HCT116 (cell line): ENCODE results near the gene DDX53. TPM values are rescaled to one million over a fixed set of nuclear protein-coding genes. Genes with fewer than 3 reads are reported as not detected.

ENCODE experiments used
- ATAC-seq: fragments of 200-7000 bp; cut with Tn5 transposase; 2 replicates; pipeline ENCODE4 v1.9.1; 2020; ENCODE audit warnings: mild to moderate bottlenecking, moderate library complexity
- Bru-seq: library from RNA; stranded (reverse); fragments of 400-500 nt; gene quantifications from one replicate; lab custom pipeline; 2021; lab: Mats Ljungman, UMichigan
- BruChase-seq, 2 experiments: library from RNA; stranded (reverse); fragments of 400-500 nt; gene quantifications; one replicate each; lab custom pipeline; 2021; lab: Mats Ljungman, UMichigan
- BruUV-seq: library from RNA; stranded (reverse); fragments of 400-500 nt; replicated peaks from 2 replicates; lab custom pipeline; 2021; lab: Mats Ljungman, UMichigan
- CTCF ChIA-PET: fragments of 300-600 bp; sonication (Branson Sonifier 250); formaldehyde crosslinking; loops from one replicate; lab custom pipeline; 2021; ENCODE audit warnings: antibody characterized with exemption; lab: Charles Lee
- POLR2A ChIA-PET: fragments of 300-600, 350-600 bp; sonication (Branson Sonifier 250); formaldehyde crosslinking; loops from one replicate; lab custom pipeline; 2021; ENCODE audit warnings: antibody characterized with exemption; lab: Charles Lee
- RAD21 ChIA-PET, 2 experiments: fragments of 300-600 bp; sonication (Branson Sonifier 250); formaldehyde crosslinking; loops; one replicate each; lab custom pipeline; 2023; ENCODE audit warnings: low total read pairs in 2 of 2; ENCODE audit not compliant: uncharacterized antibody in 2 of 2, unreplicated experiment in 2 of 2, low non-redundant PET in 1 of 2; lab: Charles Lee
- DNase-seq: peaks from one replicate; pipeline ENCODE4 v3.0.0-alpha.2; 2010; ENCODE audit warnings: low read depth, low spot score
- H2AFZ ChIP-seq: fragments of 200-600 bp; shearing (Covaris generic), sonication (generic); 2 replicates; pipeline ENCODE4 v1.6.1; 2017; ENCODE audit warnings: low read depth, mixed run types, mixed read lengths, antibody characterized with exemption, low read length; ENCODE audit not compliant: poor library complexity, severe bottlenecking
- H3K27ac ChIP-seq: 2 replicates; pipeline ENCODE4 v1.5.1; 2012; ENCODE audit warnings: low read depth, low read length
- H3K27me3 ChIP-seq: fragments of 200-600 bp; sonication (generic); 2 replicates; pipeline ENCODE4 v1.6.1; 2016; ENCODE audit warnings: mixed run types, low read length, mixed read lengths; ENCODE audit not compliant: insufficient read depth
- H3K36me3 ChIP-seq, 2 experiments: fragments of 200-500 bp in 1 of 2; fragments of 200-600 bp in 1 of 2; sonication (Bioruptor generic) in 1 of 2; sonication (generic) in 1 of 2; 2 replicates each; pipeline versions ENCODE4 v1.5.1 to v1.6.1; 2014 to 2016; ENCODE audit warnings: low read length in 2 of 2, inconsistent platforms in 1 of 2, mixed read lengths in 1 of 2, mixed run types in 1 of 2; ENCODE audit not compliant: insufficient read depth in 2 of 2, control insufficient read depth in 1 of 2
- H3K4me1 ChIP-seq, 2 experiments: fragments of 200-600 bp in 1 of 2; sonication (generic) in 1 of 2; 2 replicates each; pipeline versions ENCODE4 v1.5.1 to v1.6.1; 2012 to 2017; ENCODE audit warnings: low read length in 2 of 2, inconsistent platforms in 1 of 2, mild to moderate bottlenecking in 1 of 2, mixed read lengths in 1 of 2, mixed run types in 1 of 2, moderate library complexity in 1 of 2; ENCODE audit not compliant: insufficient read depth in 2 of 2, control insufficient read depth in 1 of 2
- H3K4me2 ChIP-seq: fragments of 200-600 bp; sonication (generic); 2 replicates; pipeline ENCODE4 v1.6.1; 2017; ENCODE audit warnings: mixed run types, low read length, mixed read lengths
- H3K4me3 ChIP-seq, 2 experiments: fragments of 200-600 bp in 1 of 2; sonication (generic) in 1 of 2; replicated peaks in 1 of 2; 2 replicates each; pipeline ENCODE4 v1.5.1; 2011 to 2016; ENCODE audit warnings: low read length in 2 of 2, control low read depth in 1 of 2, low read depth in 1 of 2, mild to moderate bottlenecking in 1 of 2, mixed read lengths in 1 of 2, mixed run types in 1 of 2
- H3K79me2 ChIP-seq: fragments of 200-600 bp; sonication (generic); 2 replicates; pipeline ENCODE4 v1.6.1; 2017; ENCODE audit warnings: mild to moderate bottlenecking, mixed run types, low read length, moderate library complexity, mixed read lengths; ENCODE audit not compliant: insufficient read depth
- H3K9ac ChIP-seq: fragments of 200-600 bp; sonication (generic); 2 replicates; pipeline ENCODE4 v1.6.1; 2016; ENCODE audit warnings: low read length, mixed read lengths
- H3K9me2 ChIP-seq: fragments of 200-600 bp; sonication (generic), shearing (Covaris generic); 2 replicates; pipeline ENCODE4 v1.6.1; 2017; ENCODE audit warnings: mixed run types, mild to moderate bottlenecking, moderate library complexity; ENCODE audit not compliant: insufficient read depth
- H3K9me3 ChIP-seq, 2 experiments: fragments of 200-500 bp in 1 of 2; fragments of 200-600 bp in 1 of 2; sonication (Bioruptor generic) in 1 of 2; sonication (generic) in 1 of 2; 2 replicates each; pipeline ENCODE4 v1.6.1; 2014 to 2017; ENCODE audit warnings: low read length in 2 of 2, mixed read lengths in 2 of 2, inconsistent platforms in 1 of 2, low read depth in 1 of 2, mild to moderate bottlenecking in 1 of 2, mixed run types in 1 of 2, moderate library complexity in 1 of 2; ENCODE audit not compliant: control insufficient read depth in 1 of 2, insufficient read depth in 1 of 2
- H4K20me1 ChIP-seq: fragments of 200-600 bp; sonication (generic), shearing (Covaris generic); 2 replicates; pipeline ENCODE4 v1.6.1; 2017; ENCODE audit warnings: mixed run types, mild to moderate bottlenecking, moderate library complexity; ENCODE audit not compliant: insufficient read depth
- CEBPB ChIP-seq: IDR thresholded peaks from 2 replicates; pipeline ENCODE4 v1.6.1; 2012; ENCODE audit warnings: low read depth
- EZH2 ChIP-seq: fragments of 200-600 bp; sonication (generic); IDR thresholded peaks from 2 replicates; pipeline ENCODE4 v1.6.1; 2017; ENCODE audit warnings: antibody characterized with exemption, mixed run types
- SP1 ChIP-seq: IDR thresholded peaks from 2 replicates; pipeline ENCODE4 v1.6.1; 2012; ENCODE audit warnings: low read depth
- SRF ChIP-seq: IDR thresholded peaks from 2 replicates; pipeline ENCODE4 v1.6.1; 2012; ENCODE audit warnings: low read depth
- ZFX ChIP-seq: fragments of 450-650 bp; IDR thresholded peaks from 2 replicates; pipeline ENCODE4 v1.6.1; 2017
- ZNF274 ChIP-seq: fragments of 200-500 bp; sonication (Bioruptor generic); IDR thresholded peaks from 2 replicates; pipeline ENCODE4 v1.6.1; 2014; ENCODE audit warnings: mild to moderate bottlenecking, low read depth, low read length, inconsistent platforms
- intact Hi-C: fragments of 100-400 bp; cut with micrococcal nuclease; formaldehyde crosslinking; loops from 2 replicates; pipeline ENCODE4 v1.10.0; 2022
- long read RNA-seq: library from polyadenylated mRNA; unstranded; transcript quantifications from one replicate; pipeline ENCODE4 v2.0.0, GENCODE V29; 2021; ENCODE audit not compliant: unreplicated experiment
- polyA plus RNA-seq: library from polyadenylated mRNA; unstranded; fragments of >200 nt; gene quantifications from 2 replicates; pipeline ENCODE4 v1.2.1, GENCODE V29; 2012; ENCODE audit warnings: missing spikeins
- total RNA-seq: library from RNA; stranded (reverse); gene quantifications from one replicate; pipeline ENCODE4 v1.2.1, GENCODE V29; 2021; ENCODE audit not compliant: unreplicated experiment
- TF ChIP-seq, protein P1 (sequence below): IDR thresholded peaks from 2 replicates; pipeline ENCODE4 v1.6.1; 2011; ENCODE audit warnings: mild to moderate bottlenecking, low read length, moderate library complexity; ENCODE audit not compliant: insufficient replicate concordance; ENCODE audit errors: extremely low read depth
- TF ChIP-seq, protein P2 (sequence below): IDR thresholded peaks from 2 replicates; pipeline ENCODE4 v1.6.1; 2012

DDX53 gene
- total RNA-seq (not detected), Bru-seq, nascent RNA (not detected), BruChase-seq, experiment 1, labeled RNA remaining after a 6-hour chase (percentile 13 among the genes with signal in this experiment), BruChase-seq, experiment 2, labeled RNA remaining after a 2-hour chase (not detected)
- not detected in 2 replicates for polyA plus RNA-seq
- long read RNA-seq = 0 reads

- TF ChIP-seq, protein P1, sequence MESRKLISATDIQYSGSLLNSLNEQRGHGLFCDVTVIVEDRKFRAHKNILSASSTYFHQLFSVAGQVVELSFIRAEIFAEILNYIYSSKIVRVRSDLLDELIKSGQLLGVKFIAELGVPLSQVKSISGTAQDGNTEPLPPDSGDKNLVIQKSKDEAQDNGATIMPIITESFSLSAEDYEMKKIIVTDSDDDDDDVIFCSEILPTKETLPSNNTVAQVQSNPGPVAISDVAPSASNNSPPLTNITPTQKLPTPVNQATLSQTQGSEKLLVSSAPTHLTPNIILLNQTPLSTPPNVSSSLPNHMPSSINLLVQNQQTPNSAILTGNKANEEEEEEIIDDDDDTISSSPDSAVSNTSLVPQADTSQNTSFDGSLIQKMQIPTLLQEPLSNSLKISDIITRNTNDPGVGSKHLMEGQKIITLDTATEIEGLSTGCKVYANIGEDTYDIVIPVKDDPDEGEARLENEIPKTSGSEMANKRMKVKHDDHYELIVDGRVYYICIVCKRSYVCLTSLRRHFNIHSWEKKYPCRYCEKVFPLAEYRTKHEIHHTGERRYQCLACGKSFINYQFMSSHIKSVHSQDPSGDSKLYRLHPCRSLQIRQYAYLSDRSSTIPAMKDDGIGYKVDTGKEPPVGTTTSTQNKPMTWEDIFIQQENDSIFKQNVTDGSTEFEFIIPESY = no peak
- TF ChIP-seq, protein P2, sequence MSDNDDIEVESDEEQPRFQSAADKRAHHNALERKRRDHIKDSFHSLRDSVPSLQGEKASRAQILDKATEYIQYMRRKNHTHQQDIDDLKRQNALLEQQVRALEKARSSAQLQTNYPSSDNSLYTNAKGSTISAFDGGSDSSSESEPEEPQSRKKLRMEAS = no peak
- TF ChIP-seq ZFX (no peak), SP1 (no peak), EZH2 (no peak), SRF (no peak), CEBPB (no peak), ZNF274 (no peak)
- Histone ChIP-seq H3K4me1 (no peaks in the 10 kb centered on the region), H3K27ac (no peak within 1 kb of the TSS), H3K27me3 (no peaks in the 10 kb centered on the region), H3K9ac (no peak within 1 kb of the TSS), H3K79me2 (no peaks in the 10 kb centered on the region), H3K4me2 (no peak within 1 kb of the TSS), H2AFZ (no peak within 1 kb of the TSS), H3K36me3 (no peaks in the 10 kb centered on the region), H3K9me3 (no peaks in the 10 kb centered on the region), H3K4me3 (no peak within 1 kb of the TSS), H4K20me1 (no peaks in the 10 kb centered on the region), H3K9me2 (no peaks in the 10 kb centered on the region)
- intact Hi-C loops = loop anchor here (10.0 kb wide), 1 partner anchor 865 kb away; no protein-coding TSS in a partner anchor
- no peak for DNase-seq
- POLR2A ChIA-PET = no interaction called here
- BruUV-seq = no TSS peak
- CTCF ChIA-PET = no interaction called here
- RAD21 ChIA-PET = no interaction called here
- no peak for ATAC-seq
Measured at GRCh38 chrX:22999696-23000223, at the start of gene DDX53. Gene DDX53 (plus strand): TSS chrX:22999960. CDS start chrX:23000058, 98 bp downstream.
